Effector memory CD8-positive, alpha-beta T cell (primary cell): Measurements from ENCODE around the gene GPD2.
A peak's percentile ranks its signal among the peaks of the same experiment; 100 is the strongest.

Experiments
- ATAC-seq: fragments of 150-1000 bp; cut with Tn5 transposase; replicated peaks from 2 replicates; pipeline ENCODE4 v1.10.0; 2021; ENCODE audit warnings: mild to moderate bottlenecking, moderate library complexity
- DNase-seq, 3 experiments: peaks; one replicate each; pipeline ENCODE4 v3.0.0; 2021
- H3K27ac Mint-ChIP-seq, 2 donors: one replicate each; pipeline ENCODE4 v1.8.0; 2022; ENCODE audit warnings: mild to moderate bottlenecking in 2 of 2, mixed read lengths in 2 of 2, moderate library complexity in 2 of 2
- H3K27me3 Mint-ChIP-seq, 2 donors: one replicate each; pipeline ENCODE4 v1.8.0; 2022; ENCODE audit warnings: mixed read lengths in 2 of 2
- H3K36me3 Mint-ChIP-seq: one replicate; pipeline ENCODE4 v1.8.0; 2022; ENCODE audit warnings: mild to moderate bottlenecking, moderate library complexity, mixed read lengths; ENCODE audit not compliant: insufficient read depth
- H3K4me1 Mint-ChIP-seq, 2 donors: one replicate each; pipeline ENCODE4 v1.8.0; 2022; ENCODE audit warnings: low read depth in 2 of 2, mixed read lengths in 2 of 2
- H3K4me3 Mint-ChIP-seq, 2 donors: one replicate each; pipeline ENCODE4 v1.8.0; 2022; ENCODE audit warnings: mild to moderate bottlenecking in 2 of 2, mixed read lengths in 2 of 2, moderate library complexity in 2 of 2
- H3K9me3 Mint-ChIP-seq, 2 donors: one replicate each; pipeline ENCODE4 v1.8.0; 2022; ENCODE audit warnings: mixed read lengths in 2 of 2

GPD2 gene

DNA sequence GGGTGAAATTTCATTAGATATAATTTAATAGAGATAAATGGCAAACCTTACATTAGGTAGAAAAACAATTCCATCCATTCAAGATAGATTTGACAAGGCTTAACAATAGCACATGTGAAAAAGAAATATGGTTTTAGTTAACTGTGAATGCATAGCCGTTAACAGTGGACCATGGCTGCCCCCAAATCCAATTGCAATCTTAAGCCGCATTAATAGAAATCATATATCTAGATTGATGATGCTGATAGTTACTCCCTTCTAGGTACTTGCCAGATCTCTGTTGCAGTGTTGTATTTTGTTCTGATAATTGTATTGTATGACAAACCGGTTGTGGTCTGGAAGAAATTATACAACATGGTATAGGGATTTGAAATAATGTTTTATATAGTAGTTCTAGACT is 139.8 kb downstream of the GPD2 start:
- ATAC-seq (no peak), DNase-seq (no peak)
- no peaks in the 10 kb centered on the region for H3K27me3 Mint-ChIP-seq
- no peaks in the 10 kb centered on the region for H3K9me3 Mint-ChIP-seq
- no peak overlapping the region for H3K4me3 Mint-ChIP-seq
- peak overlapping the region in 1 of 2 donors; percentile 29 for H3K27ac Mint-ChIP-seq
- H3K36me3 Mint-ChIP-seq: peaks cover 8% of the 10 kb centered on the region
- peaks cover 3 to 7% of the 10 kb centered on the region in 2 donors for H3K4me1 Mint-ChIP-seq

DNA sequence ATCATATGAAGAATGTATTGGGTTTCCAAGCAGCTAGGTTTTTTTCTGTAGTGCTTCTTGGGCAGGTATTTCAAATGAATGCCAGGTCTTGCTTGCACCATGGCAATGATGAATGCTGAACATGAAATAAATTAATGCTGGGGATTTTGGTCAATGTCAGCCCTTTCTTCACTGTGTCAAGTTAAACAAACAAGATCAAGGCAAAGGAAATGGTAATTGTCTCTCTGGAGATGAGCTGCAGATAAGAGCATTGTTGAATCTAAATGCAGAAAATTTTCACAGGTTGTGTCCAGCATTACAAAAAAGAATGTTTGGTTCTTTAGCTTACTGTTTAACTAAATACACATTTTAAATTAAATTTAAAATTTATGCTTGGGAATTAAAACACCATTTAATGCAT is 144.3 kb downstream of the GPD2 start:
- peaks cover 5% of the 10 kb centered on the region for H3K36me3 Mint-ChIP-seq
- no peak for DNase-seq
- H3K4me1 Mint-ChIP-seq: peaks cover 0 to 2% of the 10 kb centered on the region in 2 donors
- H3K4me3 Mint-ChIP-seq: no peak overlapping the region
- H3K27ac Mint-ChIP-seq: no peak overlapping the region
- no peak for ATAC-seq
- no peaks in the 10 kb centered on the region for H3K9me3 Mint-ChIP-seq
- H3K27me3 Mint-ChIP-seq: no peaks in the 10 kb centered on the region

DNA sequence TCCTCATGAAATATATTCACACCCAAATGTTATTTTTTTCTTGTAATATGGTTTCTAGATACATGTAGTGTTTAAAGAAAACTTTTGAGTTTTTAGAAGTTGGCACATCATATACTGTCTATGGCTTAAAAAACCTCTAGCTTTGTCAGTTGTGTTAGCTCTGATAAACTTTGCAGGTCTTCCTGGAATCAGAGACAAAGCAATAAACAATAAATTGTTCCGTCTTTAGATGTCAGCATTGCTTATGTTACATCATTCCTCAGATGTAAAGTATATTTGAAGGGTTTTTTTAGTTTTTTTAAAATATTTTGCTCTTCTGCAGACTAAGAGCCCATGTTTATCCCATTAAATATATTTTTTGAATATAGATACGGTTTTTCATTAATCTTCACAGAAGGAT is 145.1 kb downstream of the GPD2 start:
- Mint-ChIP-seq H3K27me3 (no peaks in the 10 kb centered on the region), H3K27ac (no peak overlapping the region), H3K36me3 (peaks cover 4% of the 10 kb centered on the region), H3K9me3 (no peaks in the 10 kb centered on the region), H3K4me1 (peaks cover 0 to 2% of the 10 kb centered on the region in 2 donors), H3K4me3 (no peak overlapping the region)
- ATAC-seq: no peak
- no peak for DNase-seq

DNA sequence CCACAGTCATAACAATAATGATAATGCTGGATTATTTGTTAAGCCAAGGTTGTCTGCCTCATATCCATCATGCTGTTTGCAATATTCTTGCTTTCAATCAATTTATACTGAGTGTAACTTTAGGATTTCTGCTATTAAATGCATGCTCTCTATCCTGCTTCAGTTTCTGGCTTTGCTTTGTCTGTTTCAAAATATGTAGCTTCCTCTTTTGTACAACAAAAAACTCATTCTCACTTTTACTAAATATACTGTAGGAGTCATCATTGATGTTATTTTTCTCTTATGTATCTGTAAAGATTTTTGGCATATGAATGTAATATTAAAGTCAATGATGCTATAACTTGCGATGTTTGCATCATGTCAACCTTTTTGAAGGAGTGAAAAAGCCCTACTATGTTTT is 149.3 kb downstream of the GPD2 start:
- Mint-ChIP-seq H3K27me3 (no peaks in the 10 kb centered on the region), H3K4me3 (no peak overlapping the region)

DNA sequence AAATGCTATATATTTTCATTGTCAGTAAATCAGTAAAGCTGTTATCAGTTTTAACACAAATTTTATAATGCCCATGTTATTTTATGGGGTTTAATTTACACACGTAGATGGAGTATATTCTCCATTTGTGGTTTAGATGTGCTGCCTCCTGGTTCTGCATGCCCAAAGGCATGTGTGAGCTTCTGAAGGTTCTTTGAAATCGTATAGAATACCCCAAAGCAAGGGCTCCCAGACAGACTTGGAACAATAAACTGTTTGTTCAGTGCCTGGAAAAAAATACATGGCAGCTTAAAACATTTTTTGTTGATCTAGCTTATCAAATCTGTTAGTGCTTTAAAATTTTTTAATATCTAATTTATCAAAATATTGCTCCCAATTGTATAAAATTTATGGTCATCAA is 150.4 kb downstream of the GPD2 start:
- no peak overlapping the region for H3K27ac Mint-ChIP-seq
- H3K9me3 Mint-ChIP-seq: no peaks in the 10 kb centered on the region
- DNase-seq: no peak
- no peak for ATAC-seq
- H3K36me3 Mint-ChIP-seq: peaks cover 4% of the 10 kb centered on the region
- no peaks in the 10 kb centered on the region for H3K27me3 Mint-ChIP-seq
- H3K4me3 Mint-ChIP-seq: no peak overlapping the region
- H3K4me1 Mint-ChIP-seq: peaks cover 0 to 4% of the 10 kb centered on the region in 2 donors

More for the DNA sequence above, 149.3 kb downstream of the GPD2 start:
- Mint-ChIP-seq H3K9me3 (no peaks in the 10 kb centered on the region), H3K36me3 (peaks cover 4% of the 10 kb centered on the region), H3K27ac (no peak overlapping the region), H3K4me1 (peaks cover 0 to 4% of the 10 kb centered on the region in 2 donors)
- DNase-seq (no peak), ATAC-seq (no peak)

DNA sequence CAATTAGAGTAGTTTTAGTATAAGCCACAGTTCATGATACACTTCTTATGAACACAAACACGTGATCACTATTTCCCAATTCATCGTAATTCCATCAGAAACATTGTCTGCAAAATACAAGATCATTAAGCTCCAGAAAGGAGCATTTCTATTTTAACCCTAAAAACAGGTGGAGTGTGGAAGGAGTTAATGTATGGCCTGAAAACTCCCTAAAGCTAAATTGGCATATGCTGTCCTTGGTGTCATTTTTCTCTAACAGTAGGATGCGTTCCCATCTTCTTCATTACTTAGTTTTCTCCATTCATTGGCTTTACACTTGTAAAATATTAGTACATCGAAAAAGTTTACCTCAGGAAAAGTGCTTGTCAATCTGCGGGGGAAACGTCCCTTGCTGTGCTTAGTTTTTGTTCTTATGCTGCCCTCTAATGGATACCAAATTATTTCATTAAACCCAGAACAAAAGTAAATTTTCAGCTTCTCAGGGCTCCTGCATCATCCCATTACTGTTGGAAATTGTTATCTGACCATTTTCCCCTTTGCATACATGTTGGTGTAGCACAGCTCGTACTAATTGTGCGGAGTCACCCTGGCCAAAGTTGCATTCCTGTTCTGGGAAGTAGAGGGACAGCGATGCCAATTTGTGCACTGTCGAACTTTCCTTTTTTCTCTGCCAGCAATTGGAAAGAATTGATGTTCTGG is 153.4 kb downstream of the GPD2 start:
- ATAC-seq: peak; percentile 64
- DNase-seq: peak in 1 of 3 experiments; percentile 3
- no peak overlapping the region for H3K4me3 Mint-ChIP-seq
- H3K27me3 Mint-ChIP-seq: no peaks in the 10 kb centered on the region
- H3K9me3 Mint-ChIP-seq: no peaks in the 10 kb centered on the region
- H3K27ac Mint-ChIP-seq: no peak overlapping the region
- no peaks in the 10 kb centered on the region for H3K36me3 Mint-ChIP-seq
- peaks cover 0 to 4% of the 10 kb centered on the region in 2 donors for H3K4me1 Mint-ChIP-seq

DNA sequence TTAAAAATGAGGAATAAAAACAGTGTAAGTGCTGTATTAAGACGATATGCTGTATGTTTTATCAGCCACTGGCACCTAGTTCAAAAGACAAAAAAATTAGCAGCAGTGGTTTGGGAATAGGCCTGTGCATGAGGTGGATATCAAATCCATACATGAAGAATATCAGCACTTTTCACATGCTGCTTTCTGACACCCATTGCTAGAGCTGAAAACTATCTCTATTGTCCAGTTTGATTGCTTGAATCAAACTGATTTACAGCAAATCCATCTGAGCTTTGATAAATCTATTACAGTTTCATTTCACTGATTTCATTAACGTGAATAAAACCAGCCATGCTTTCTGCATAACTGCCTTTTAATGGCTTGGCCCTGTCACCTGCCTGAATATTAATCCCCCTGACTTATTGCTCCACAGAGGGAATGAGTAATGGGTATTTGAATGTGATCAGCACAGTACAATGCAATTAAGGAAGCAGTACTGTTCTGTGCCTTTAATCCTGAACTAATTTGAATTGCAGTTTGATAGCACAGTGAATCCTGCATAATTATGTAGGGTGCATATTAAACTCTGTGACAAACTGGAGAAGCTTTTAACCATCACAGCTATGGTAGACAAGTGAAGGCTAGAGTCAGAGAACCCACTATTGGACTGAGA is 154.0 kb downstream of the GPD2 start:
- ATAC-seq: no peak
- Mint-ChIP-seq H3K4me3 (no peak overlapping the region), H3K36me3 (no peaks in the 10 kb centered on the region), H3K27me3 (no peaks in the 10 kb centered on the region), H3K9me3 (no peaks in the 10 kb centered on the region), H3K27ac (peak overlapping the region in 1 of 2 donors; percentile 79), H3K4me1 (peaks cover 0 to 4% of the 10 kb centered on the region in 2 donors)
- no peak for DNase-seq

DNA sequence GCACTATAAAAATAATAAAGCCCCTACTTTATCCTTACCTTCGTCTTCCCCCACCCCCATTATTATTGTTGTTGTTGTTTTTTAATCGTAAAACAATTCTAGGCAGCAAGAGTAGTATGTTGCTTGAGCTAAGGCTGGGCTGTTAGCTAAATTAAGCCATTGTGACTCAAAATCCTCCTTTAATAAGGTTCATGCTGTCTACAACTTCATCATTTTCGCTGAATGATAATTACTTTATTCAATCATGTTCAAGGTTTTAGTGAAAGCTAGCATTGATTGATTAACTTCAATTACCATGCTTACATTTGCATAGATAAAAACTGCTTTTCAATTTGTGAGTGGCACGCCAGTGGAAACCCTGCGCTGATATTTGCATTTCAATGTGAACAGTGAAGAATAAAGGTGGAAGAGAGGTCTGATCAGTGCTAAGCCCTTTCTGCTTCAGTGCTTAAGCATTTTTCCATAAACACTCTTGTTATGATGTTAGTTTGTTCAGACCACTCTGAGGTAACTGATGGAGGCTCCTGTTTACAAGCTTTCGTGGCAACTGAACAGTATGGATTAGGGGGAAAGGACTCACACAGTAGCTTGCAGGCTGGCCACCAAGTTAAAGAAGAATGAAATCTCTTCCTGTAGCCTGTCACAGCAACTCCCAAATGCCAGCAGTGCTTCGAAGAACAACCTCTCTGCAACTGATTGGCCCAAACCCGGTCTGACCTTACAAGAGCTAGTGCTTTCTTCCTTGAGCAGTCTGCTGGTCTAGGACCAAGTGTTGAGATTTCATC is 156.8 kb downstream of the GPD2 start:
- ATAC-seq (no peak), DNase-seq (no peak)
- no peaks in the 10 kb centered on the region for H3K9me3 Mint-ChIP-seq
- H3K27me3 Mint-ChIP-seq: no peaks in the 10 kb centered on the region
- H3K4me1 Mint-ChIP-seq: peaks cover 0 to 4% of the 10 kb centered on the region in 2 donors
- peak overlapping the region in 1 of 2 donors; percentile 22 for H3K27ac Mint-ChIP-seq
- no peak overlapping the region for H3K4me3 Mint-ChIP-seq
- H3K36me3 Mint-ChIP-seq: no peaks in the 10 kb centered on the region

DNA sequence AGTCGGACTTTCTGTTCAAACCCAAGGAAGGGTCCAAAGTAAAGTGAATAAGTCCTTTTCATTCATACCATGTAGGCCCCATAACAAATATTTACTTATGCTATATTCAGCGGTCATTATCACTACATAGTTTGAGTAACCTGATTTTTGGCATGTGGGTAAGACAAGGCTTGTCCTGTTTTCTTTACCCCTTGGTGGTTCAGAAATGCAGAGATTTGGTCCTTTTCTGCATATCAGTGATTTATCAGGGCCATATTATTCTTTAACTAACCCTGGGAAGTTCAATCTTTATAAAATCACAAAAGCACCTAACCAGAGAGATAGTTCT is 157.4 kb downstream of the GPD2 start:
- ATAC-seq: no peak
- no peaks in the 10 kb centered on the region for H3K36me3 Mint-ChIP-seq
- no peaks in the 10 kb centered on the region for H3K27me3 Mint-ChIP-seq
- peaks cover 0 to 4% of the 10 kb centered on the region in 2 donors for H3K4me1 Mint-ChIP-seq
- H3K9me3 Mint-ChIP-seq: no peaks in the 10 kb centered on the region
- DNase-seq: no peak
- peak overlapping the region in 1 of 2 donors; percentile 22 for H3K27ac Mint-ChIP-seq
- no peak overlapping the region for H3K4me3 Mint-ChIP-seq

DNA sequence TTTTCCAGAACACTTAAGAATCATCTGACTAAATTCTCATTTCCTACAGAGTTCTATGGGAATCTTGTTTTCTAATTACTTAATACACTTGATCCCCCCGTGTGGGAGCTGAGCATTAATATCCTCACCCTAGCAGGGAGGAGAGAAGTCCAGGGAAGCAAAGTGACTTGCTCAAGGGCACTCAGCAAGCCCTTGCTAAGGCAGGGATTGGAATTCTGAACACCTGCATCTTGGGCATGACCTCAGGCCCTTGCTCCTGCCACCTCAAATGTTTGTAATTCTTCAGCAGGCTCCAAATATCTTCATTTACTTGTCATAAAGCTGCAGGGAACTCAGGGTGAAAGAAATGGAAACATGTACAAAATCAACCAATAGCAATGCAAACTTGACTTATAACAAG is 162.4 kb downstream of the GPD2 start:
- peaks cover 15 to 17% of the 10 kb centered on the region in 2 donors for H3K27me3 Mint-ChIP-seq
- no peak overlapping the region for H3K27ac Mint-ChIP-seq
- no peak for ATAC-seq
- DNase-seq: no peak
- H3K36me3 Mint-ChIP-seq: no peaks in the 10 kb centered on the region
- H3K4me3 Mint-ChIP-seq: no peak overlapping the region
- no peaks in the 10 kb centered on the region for H3K4me1 Mint-ChIP-seq
- H3K9me3 Mint-ChIP-seq: no peaks in the 10 kb centered on the region

DNA sequence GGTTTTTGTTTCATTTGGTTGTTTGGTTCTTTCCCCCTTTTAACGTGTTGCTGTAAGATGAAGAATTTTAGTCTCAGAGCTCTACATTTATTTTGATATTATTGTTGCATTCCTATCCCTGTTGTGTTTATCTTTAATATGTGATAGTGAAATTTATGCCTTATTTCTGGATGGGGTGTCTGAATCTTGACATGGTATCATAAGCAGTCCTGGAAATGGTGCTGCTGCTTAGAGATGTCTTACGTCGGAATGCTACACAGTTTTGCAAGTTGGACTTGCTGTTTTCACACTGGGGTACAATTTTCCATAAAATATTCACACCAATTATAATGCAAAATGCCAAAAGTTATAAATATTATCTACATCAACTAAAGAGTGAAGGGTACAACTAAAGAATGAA is 164.0 kb downstream of the GPD2 start:
- Mint-ChIP-seq H3K4me3 (no peak overlapping the region), H3K27ac (no peak overlapping the region), H3K27me3 (peaks cover 15 to 17% of the 10 kb centered on the region in 2 donors), H3K36me3 (no peaks in the 10 kb centered on the region), H3K4me1 (no peaks in the 10 kb centered on the region), H3K9me3 (no peaks in the 10 kb centered on the region)
- ATAC-seq: no peak
- no peak for DNase-seq

DNA sequence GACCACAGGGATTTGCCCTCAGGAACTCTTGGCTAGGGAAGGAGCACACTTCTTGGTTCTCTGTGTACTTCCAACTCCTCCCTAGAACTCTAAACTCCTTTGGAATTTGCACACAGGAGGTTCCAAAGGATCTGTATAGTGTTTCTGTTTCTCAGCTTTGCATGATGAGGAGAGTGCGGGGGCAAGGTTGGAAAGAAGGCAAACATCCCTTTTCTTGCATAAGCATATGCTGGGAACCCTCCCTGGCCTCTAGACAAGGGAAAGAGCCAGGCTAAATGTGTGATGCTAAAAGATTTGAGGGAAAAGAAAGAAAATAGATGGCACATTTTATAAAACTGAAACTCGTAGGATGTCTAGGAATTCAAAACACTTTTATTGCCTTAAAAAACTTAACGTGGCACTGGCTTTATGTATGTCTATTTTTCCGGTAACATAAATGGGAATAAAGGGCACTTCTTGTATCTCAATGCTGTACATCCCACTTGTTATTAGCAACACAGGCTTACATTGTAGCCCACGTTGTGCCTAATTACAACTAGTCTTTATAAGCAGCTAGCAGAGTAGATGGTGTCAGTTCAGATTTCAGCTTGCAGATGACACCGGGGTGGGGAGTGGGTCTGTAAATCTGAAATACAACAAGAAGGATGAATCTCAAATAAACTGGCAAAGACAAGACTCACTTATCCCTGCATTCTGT is 165.8 kb downstream of the GPD2 start:
- Mint-ChIP-seq H3K4me1 (no peaks in the 10 kb centered on the region), H3K9me3 (no peaks in the 10 kb centered on the region), H3K27me3 (peaks cover 17 to 23% of the 10 kb centered on the region in 2 donors), H3K36me3 (no peaks in the 10 kb centered on the region), H3K4me3 (no peak overlapping the region), H3K27ac (no peak overlapping the region)
- no peak for ATAC-seq
- no peak for DNase-seq

DNA sequence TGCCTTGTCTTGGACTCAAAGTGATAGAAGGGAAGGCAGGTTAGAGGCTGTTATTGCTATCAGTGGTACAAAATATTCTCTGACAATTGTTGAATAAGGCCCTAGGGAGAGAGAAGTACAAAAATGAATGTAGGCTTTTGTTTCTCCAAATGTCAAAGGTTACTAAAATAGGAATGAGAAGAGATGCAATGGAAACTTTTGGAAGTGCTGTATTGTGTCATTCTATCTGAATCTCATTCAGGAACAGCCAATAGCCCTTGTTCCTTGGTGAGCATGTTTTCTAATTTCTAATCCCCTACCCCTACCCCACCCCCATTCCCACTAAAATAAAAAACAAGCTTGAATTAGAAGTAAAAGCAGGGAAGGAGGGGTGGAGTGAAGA is 166.4 kb downstream of the GPD2 start:
- no peak for ATAC-seq

More for the DNA sequence above, 166.4 kb downstream of the GPD2 start:
- H3K27ac Mint-ChIP-seq: no peak overlapping the region
- DNase-seq: no peak
- H3K4me1 Mint-ChIP-seq: no peaks in the 10 kb centered on the region
- no peaks in the 10 kb centered on the region for H3K9me3 Mint-ChIP-seq
- H3K4me3 Mint-ChIP-seq: no peak overlapping the region
- H3K36me3 Mint-ChIP-seq: no peaks in the 10 kb centered on the region
- H3K27me3 Mint-ChIP-seq: peaks cover 17 to 23% of the 10 kb centered on the region in 2 donors
